DMS79 (cell line): Measurements from ENCODE around the gene ATG13.
A peak's percentile ranks its signal among the peaks of the same experiment; 100 is the strongest.
"Not testable (repeated sequence)": the region's sequence is repeated elsewhere in the genome, so short reads cannot be mapped to it uniquely, and the experiment has no call there.

Experiments used
- DNase-seq: peaks from one replicate; lab custom pipeline; 2025; lab: John Stamatoyannopoulos, UW

The ATG13 gene

DNA sequence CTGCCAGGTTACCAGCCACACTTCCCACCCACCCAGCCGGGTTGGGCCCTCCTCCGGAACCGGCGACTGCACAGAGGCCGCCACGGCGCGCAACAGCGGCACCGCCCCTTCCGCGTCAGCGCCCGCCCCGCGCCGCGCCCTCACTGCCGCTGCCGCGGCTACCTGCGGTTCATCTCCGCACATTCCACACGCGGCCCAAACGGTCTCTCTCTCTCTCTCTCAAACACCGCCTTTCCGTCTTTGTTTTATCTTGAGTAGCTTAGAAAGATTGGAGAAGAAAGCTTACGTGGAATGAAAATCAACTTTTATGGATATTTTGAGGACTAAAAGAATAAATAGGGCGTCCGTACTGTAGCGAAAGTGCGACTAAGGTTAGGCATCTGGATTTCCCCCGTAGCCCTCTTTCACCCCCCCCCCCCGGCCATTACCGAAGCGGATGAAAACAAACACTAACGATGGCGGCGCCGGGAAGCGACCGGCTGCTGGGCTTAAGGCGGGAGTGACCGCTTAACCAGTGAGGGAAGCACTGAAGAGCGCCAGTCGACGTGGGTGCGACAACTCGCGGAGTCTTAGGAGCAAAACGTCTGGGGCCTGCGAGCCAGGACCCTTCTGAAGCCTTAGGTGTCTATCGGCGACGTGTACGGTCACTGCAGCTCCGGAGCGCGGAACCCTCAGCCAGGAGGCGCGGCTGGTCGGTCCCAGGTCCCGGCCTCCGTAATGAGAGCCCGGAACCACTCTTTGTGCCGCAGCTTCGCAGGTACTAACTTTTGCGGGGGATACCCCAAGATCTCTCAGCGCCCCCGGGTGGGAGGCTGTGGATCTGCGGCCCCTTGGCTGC, at the start of gene ATG13, which contains the start of gene HARBI1:
TSS of gene ATG13 (plus strand) at position 420 of the 838 bp plus-strand sequence. CDS start 26,739 bp downstream, outside the sequence.
TSS of gene HARBI1 (minus strand) at position 94 of the 838 bp plus-strand sequence. CDS start 990 bp downstream, outside the sequence.
- DNase-seq, result peak; percentile 81

DNA sequence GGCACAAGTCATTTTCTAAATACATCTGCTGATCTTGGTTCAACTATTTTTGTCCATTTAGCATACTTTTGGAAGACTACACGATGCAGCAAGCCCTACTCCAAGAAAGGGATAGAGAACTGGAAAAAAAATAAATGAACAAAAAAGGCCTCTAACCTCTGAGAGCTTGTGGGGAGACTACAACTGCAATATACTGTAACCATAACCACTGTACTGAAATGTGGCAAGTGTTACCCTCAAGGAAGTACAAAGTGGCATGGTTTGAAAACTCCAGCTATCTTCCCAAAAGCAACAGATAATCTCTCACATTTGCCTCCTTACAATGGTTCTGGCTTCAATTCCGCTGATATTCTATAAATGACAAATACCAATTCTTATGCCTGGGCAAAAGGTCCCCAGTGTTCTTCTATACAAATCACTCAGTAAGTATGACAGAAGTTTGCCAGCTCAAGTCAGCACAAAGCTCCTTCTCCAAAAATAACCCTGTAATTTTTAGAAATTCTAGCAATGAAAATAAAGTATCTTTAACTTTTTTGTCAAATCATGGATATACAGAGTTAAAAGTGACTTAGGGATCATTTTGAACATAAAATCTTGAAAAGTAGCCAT, 46.5 kb upstream of the ATG13 start:
- DNase-seq, result no peak

DNA sequence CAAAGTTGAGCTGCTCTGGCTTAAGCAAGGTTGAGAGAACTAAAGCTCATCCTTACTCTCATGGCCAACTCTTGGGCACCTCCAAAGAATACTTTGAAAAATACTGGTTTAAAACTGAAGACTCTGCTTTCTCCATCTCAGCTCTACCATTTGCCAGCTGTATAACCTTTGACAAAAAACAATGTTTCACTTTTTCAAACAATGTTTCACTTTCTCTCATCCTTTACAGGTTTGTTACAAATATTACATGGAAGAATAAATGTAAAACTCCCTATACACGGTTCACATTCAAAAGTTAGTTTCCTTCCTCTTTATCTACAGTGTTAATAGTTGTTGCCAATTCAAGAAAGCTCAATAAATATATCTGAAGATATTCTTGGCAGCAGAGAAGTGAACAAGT, 42.7 kb upstream of the ATG13 start:
- no peak for DNase-seq

DNA sequence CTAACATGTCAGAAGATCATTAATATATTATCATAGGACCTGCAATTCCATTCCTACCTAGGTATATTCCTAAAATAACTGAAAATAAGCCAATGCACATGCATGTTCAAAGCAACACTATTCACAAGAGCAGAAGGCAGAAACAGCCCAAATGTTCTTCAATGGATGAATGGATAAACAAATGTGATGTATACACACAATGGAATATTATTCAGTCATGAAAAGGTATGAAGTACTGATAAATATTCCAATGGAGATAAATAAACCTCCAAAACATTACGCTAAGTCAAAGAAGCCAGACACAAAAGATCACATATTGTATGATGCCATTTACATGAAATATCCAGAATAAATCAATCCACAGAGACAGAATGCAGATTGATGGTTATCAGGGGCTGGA, 40.3 kb upstream of the ATG13 start:
- DNase-seq, result no peak

DNA sequence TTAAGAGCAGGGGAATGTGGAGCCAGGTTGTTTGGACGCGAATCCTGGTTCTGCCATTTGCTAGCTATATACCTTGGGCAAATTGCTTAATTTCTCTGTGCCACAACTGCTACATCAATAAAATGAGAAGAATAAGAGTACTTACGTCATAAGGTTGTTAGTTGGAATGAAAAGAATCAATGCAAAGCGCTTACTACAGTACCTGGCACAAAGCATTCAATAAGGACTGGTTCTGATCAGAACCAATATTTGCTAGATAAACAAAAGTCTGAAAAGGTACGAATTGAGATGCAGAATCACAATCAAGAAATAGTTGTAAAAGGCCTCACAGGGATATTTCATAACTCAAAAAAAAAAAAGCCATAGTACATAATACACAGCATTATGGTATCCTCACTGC, 34.8 kb upstream of the ATG13 start:
- no peak for DNase-seq

GRCh38 chr11:46583513-46583912, 33.8 kb upstream of the ATG13 start:
- DNase-seq, result not testable (repeated sequence)

GRCh38 chr11:46588131-46588530, 29.2 kb upstream of the ATG13 start:
- DNase-seq, result no peak

DNA sequence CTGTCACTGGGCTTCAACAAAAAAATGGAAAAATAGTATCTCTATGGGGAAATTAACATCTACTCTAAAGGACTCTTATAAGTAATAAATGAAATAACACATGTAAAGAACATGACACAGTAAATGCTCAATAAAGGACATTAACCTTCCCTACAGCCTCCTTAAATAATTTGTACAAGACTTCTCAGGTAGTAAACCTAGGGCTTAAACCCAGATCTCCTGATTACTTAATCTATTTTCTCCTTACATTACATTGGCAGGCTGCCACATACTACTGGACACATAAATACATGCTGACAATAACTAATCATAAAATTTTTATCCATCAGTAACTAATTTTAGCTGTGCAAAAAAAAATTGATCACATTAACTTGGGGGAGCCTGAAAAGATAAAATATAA, 28.4 kb upstream of the ATG13 start:
- no peak for DNase-seq

DNA sequence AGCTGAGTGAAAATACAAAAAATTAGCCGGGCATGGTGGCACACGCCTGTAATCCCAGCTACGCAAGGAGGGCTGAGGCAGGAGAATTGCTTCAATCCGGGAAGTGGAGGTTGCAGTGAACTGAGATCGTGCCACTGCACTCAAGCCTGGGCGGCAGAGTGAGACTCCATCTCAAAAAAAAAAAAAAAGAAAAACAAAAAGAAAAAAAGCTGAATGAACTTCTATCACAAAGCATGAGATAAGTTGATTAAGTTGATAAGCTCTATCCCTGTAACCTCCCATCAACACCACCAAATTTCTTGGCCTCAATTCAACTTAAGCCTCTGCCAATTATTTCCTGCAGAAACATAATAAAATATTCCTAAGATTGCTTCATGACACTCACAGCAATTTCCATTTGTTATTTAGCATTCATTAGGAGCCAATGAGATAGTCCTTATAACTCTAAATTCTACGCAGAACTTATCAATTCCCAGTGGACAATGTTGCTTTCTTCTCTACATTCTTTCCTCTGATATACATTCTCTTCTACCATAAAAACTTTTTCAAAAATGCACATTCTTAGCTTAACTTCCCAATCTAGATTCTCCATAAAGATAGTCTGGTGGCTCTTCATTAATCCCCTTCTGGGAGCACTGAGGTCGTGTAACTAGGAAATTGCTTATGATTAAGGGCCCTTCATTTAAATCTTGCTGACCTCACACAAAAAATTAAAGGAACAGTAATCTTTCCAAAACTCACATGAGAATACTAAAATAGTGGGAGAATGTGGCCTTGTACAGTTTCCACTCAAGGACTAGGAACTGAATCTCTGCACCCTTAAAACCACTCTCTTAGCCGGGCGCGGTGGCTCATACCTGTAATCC, 26.4 kb upstream of the ATG13 start:
- no peak for DNase-seq

DNA sequence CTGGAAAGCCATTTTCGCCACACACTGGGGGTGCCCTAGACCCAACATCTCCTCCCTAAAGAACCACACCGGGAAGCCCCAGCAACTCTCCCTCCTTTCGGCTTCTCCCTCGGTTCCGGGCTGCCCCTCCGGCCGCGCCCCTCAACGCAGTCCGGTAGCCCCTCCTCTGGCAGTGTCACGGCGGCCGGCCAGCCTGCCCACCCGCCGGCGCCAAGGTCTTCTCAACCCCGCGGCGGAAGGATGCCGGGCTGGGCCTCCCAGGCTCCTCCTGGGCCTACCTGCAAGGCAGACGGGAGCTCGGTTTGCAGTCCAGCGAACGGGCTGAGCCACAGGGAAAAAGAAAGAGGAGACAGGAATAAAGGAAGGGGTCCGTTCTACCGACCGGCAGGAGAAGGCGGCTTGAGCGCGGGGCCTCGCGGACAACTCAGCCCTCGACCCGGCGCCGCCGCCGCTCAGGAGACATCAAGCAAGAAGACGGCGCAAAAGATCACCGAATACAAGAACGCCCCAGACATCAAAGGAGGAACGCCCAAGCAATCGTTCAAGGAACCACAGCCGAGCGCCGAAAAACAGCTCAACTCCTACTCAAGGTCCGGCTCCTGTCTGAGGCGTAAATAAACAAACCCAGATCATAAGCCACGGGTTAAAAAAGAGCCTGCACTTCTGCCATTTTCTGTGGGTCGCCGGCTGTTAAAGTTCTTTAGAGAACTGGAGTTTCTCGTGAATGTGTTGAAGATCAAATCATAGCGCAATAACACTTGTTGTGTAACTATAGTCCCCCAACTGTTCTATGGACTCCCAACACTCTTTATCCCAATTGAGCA, 23.6 kb upstream of the ATG13 start, which contains the start of gene AMBRA1:
TSS of gene AMBRA1 (minus strand) at position 474 of the 824 bp plus-strand sequence. CDS start 45,643 bp downstream, outside the sequence.
- DNase-seq, result peak; percentile 94

DNA sequence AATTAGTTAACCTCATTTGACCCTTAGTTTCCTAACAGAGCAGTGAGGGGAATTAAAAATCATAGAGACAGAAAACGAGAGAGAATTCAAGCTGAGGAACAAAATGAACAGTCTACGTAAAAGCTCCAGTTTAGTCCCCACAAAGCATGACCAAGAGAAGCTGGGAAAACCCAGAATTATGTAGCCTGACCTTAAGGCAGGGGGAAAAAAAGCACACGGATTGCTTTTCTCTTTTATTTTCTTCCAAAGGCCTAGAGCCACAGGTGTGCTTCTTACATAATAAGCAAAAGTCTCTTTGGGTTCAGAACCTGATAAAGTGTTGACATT, 23.0 kb upstream of the ATG13 start:
- DNase-seq, result no peak

DNA sequence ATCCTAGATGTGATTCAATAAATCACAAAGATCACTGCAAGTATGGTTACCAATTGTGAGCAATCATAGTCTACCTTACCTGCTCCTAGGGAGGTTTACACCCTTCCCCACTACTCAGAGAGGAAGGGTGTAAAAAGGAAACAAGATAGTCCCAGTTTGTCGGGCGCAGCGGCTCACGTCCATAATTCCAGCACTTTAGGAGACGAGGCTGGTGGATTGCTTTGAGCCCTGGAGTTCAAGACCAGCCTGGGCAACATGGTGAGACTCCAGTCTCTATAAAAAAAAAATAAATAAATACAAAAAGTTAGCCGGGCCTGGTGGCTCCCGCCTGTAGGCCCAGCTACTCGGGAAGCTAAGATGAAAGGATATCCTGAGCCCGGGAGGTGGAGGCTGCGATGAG, 22.6 kb upstream of the ATG13 start:
- DNase-seq, result no peak

DNA sequence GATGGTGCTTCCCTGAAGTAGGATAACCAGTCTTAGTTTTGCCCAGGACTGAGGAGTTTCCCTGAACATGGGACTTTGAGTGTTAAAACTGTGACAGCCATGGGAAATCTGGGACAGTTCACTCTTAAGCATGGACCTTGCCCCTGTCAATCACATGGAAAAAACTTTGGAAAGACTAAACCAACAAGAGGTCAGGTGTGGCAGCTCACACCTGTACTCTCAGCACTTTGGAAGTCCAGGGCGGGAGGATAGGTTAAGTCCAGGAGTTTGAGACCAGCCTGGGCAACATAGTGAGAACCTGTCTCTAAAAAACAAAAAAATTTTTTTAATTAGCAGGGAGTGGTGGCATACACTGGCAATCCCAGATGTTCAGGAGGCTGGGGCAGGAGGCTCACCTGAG, 20.2 kb upstream of the ATG13 start:
- DNase-seq, result no peak

GRCh38 chr11:46597609-46598219, 19.6 kb upstream of the ATG13 start:
- DNase-seq, result no peak

DNA sequence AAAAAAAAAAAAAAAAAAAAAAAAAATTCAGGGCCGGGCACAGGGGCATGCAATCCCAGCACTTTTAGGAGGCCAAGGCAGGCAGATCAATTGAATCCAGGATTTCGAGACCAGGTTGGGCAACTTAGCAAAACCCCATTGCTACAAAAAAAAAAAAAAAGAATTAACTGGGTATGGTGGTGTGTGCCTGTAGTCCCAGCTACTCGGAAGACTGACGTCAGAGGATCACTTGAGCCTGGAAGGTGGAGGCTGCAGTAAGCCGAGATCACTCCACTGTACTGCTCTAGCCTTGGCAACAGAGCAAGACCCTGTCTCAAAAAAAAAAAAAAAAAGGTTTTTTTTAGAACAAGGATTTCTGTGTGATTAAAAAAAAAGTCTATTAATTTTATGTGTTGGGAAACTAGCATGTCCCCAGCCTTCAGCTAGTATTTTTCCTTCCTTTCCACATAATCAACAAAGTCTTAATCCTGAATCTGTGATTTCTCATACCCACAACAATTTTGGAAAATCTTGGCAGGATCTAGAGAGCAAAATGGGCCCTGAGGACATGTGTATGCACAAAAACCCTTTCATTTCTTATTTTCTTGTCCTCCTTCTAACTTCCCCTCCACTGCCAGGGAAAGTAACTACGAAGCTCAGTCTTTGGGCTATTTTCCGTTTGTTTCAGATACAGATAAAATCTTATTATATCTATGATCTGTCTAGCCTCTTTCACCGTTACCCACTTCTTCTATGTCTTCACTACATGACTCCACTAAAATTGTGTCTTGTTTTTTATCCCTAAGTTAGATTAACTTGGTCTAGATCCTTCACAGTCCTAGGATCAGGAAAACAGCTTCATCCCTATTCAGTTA, 17.8 kb upstream of the ATG13 start:
- DNase-seq, result no peak

DNA sequence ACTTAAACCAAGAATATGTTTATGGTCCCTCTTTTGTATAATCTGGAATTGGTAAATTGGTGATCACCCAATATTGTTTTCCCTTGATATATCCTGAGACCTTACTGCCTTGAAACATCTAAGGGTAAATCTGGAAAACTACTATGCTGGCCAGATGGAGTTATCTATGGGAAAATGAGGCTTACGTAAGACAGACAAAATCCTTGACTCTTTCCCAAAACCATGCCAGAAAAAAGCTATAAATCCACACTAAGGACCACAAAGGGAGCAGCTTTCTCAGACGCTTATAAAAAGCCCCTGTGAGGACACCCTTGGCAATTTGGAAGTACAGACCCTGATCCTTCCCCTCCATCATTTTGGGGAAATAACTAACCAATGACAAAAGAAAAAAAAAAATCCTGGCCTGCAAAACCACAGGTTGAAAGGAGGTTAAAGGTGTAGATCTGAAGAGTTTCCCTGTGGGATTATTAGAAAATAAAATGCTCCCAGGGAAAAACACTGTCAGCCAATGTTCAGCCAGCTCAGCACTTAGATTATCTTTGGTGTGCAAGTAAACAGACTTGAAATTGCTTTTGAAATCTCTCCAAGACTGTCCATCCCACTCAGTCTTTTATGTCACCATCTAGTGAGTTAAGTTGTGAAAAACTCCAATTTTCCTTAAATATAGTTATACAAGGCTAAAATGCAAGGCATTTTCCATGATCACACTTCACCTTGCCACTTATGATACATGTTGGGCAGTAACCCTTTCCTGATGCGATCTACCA, 17.0 kb upstream of the ATG13 start:
- DNase-seq, result no peak

DNA sequence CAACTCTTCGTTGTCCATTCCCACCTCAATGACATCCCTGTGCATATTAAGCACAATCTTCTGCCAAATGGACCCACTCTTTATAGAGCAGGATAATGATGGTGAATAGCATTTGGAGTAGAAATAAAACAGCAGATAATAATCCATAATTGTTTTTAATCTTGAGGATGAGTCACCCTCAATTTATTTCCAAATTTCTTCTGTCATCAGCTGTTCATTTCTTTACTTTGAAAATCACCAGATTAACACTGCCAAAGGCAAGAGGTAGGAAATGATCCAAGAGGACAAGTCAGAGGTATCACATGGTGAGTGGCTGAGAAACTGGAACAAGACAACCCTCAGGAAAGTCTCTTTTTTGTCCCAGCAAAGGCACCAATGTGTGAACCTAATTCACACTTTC, 16.2 kb upstream of the ATG13 start:
- no peak for DNase-seq

DNA sequence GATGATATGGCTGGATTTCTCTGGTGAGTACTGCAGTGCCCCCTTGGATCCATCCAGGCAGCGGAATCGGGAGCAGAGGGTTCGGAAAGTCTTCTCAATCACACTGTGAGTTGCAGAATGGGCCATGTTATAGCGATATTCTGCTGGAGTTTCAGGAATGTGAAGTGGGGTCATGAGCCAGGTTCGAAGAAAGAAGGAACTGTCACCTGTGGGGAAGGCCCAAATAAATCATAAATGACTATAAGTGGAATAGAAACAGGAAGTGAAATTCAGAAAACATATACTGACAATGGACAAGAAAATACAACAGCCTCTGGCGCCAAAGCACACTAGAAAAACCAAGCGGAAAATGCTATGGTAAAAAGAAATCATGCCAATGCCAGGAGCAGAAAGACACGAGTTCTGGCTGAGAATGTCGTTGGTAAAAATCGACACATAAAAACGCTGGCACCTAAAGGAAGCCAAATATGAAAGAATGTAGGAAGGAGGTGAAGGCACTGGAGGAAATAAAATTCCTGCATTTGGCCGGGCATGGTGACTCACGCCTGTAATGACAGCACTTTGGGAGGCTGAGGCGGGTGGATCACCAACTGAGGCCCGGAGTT, 13.5 kb upstream of the ATG13 start:
- no peak for DNase-seq

GRCh38 chr11:46604796-46605195, 12.6 kb upstream of the ATG13 start:
- no peak for DNase-seq
